Measurements from ENCODE around the gene GP2. TPM values are rescaled to one million over a fixed set of nuclear protein-coding genes. Genes with fewer than 3 reads are reported as not detected.
"Not testable (repeated sequence)": the region's sequence is repeated elsewhere in the genome, so short reads cannot be mapped to it uniquely, and the experiment has no call there.

GP2 gene
- total RNA-seq, 4 donors from 2014 or later = 0.44 TPM; not detected in 3

- Histone ChIP-seq H3K4me3 (replicated peaks in 1 of 3) (no peak overlapping the region), H3K36me3 (no peaks in the 10 kb centered on the region), H3K9me3 (no peaks in the 10 kb centered on the region), H3K4me1 (no peaks in the 10 kb centered on the region), H3K27me3 (no peaks in the 10 kb centered on the region), H3K27ac (no peak overlapping the region)
- TF ChIP-seq POLR2A (IDR thresholded peaks at IDR 0.05) (no peak), CTCF (IDR thresholded peaks at IDR 0.05) (no peak)
- no peak for DNase-seq
- 67 to 69% methylated on average over 5 of the region's 5 CpGs for WGBS, 2 donors
- intact Hi-C loops (cut with DNase I) = no loop called here
Observed at GRCh38 chr16:20316715-20317114, 10.6 kb downstream of the GP2 start.

GRCh38 chr16:20315764-20316163 lies 11.5 kb downstream of the GP2 start:
- Histone ChIP-seq H3K9me3 (no peaks in the 10 kb centered on the region), H3K27me3 (no peaks in the 10 kb centered on the region), H3K4me3 (replicated peaks in 1 of 3) (no peak overlapping the region), H3K36me3 (no peaks in the 10 kb centered on the region), H3K4me1 (no peaks in the 10 kb centered on the region), H3K27ac (no peak overlapping the region)
- WGBS, 2 donors = 88 to 92% methylated on average over 6 of the region's 6 CpGs
- DNase-seq = no peak
- TF ChIP-seq CTCF (IDR thresholded peaks at IDR 0.05) (no peak), POLR2A (IDR thresholded peaks at IDR 0.05) (no peak)
- intact Hi-C loops (cut with DNase I) = no loop called here

GRCh38 chr16:20314575-20314974 lies 12.7 kb downstream of the GP2 start:
- intact Hi-C loops (cut with DNase I) = no loop called here
- 84 to 89% methylated on average over 3 of the region's 3 CpGs for WGBS, 2 donors
- no peak for TF ChIP-seq CTCF (IDR thresholded peaks at IDR 0.05)
- TF ChIP-seq POLR2A (IDR thresholded peaks at IDR 0.05) = no peak
- H3K9me3 ChIP-seq = no peaks in the 10 kb centered on the region
- no peak for DNase-seq
- H3K36me3 ChIP-seq = no peaks in the 10 kb centered on the region
- H3K27ac ChIP-seq = no peak overlapping the region
- no peak overlapping the region for H3K4me3 ChIP-seq (replicated peaks in 1 of 3)
- H3K4me1 ChIP-seq = no peaks in the 10 kb centered on the region
- no peaks in the 10 kb centered on the region for H3K27me3 ChIP-seq

- WGBS, 2 donors = 88 to 100% methylated on average over 3 of the region's 3 CpGs
- no peaks in the 10 kb centered on the region for H3K36me3 ChIP-seq
- H3K9me3 ChIP-seq = no peaks in the 10 kb centered on the region
- no peak overlapping the region for H3K4me3 ChIP-seq (replicated peaks in 1 of 3)
- intact Hi-C loops (cut with DNase I) = no loop called here
- DNase-seq = no peak
- no peaks in the 10 kb centered on the region for H3K4me1 ChIP-seq
- H3K27me3 ChIP-seq = no peaks in the 10 kb centered on the region
- TF ChIP-seq CTCF (IDR thresholded peaks at IDR 0.05) (no peak), POLR2A (IDR thresholded peaks at IDR 0.05) (no peak)
- H3K27ac ChIP-seq = no peak overlapping the region
Observed at GRCh38 chr16:20313741-20314140, 13.6 kb downstream of the GP2 start.

DNA sequence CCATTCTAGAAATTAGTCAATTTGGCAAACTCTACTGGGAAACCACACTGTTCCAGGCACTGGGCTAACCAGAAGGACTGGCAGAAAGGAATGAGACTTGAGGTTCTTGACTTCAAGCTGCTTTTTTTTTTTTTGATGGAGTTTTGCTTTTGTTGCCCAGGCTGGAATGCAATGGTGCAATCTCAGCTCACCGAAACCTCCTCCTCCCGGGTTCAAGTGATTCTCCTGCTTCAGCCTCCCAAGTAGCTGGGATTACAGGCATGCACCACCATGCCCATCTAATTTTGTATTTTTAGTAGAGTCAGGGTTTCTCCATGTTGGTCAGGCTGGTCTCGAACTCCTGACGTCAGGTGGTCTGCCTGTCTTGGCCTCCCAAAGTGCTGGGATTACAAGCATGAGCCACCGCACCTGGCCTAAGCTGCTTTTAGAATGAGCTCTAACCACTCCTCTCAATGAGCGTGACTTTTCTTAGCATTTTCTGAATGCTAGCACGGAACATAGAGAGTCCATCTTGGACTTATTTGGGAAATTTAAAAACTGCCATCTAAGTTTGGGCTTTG lies 14.7 kb downstream of the GP2 start:
- H3K4me3 ChIP-seq (replicated peaks in 1 of 3); intact Hi-C loops (cut with DNase I); H3K27me3 ChIP-seq; DNase-seq; H3K36me3 ChIP-seq; H3K27ac ChIP-seq; H3K9me3 ChIP-seq; H3K4me1 ChIP-seq: not testable (repeated sequence)
- 91 to 94% methylated on average over 7 of the region's 7 CpGs for WGBS, 2 donors

GRCh38 chr16:20311548-20311947 lies 15.8 kb downstream of the GP2 start:
- intact Hi-C loops (cut with DNase I) = no loop called here
- Histone ChIP-seq H3K36me3 (no peaks in the 10 kb centered on the region), H3K27ac (no peak overlapping the region), H3K4me1 (no peaks in the 10 kb centered on the region), H3K9me3 (no peaks in the 10 kb centered on the region), H3K27me3 (no peaks in the 10 kb centered on the region), H3K4me3 (replicated peaks in 1 of 3) (no peak overlapping the region)
- WGBS, 2 donors = 65 to 70% methylated on average over 2 of the region's 2 CpGs
- TF ChIP-seq CTCF (IDR thresholded peaks at IDR 0.05) (no peak), POLR2A (IDR thresholded peaks at IDR 0.05) (no peak)
- DNase-seq = no peak
